HCT116 (cell line): ENCODE data around the gene DTNB. TPM values are rescaled to one million over a fixed set of nuclear protein-coding genes. Genes with fewer than 3 reads are reported as not detected.

Source experiments
- ATAC-seq: fragments of 200-7000 bp; cut with Tn5 transposase; 2 replicates; pipeline ENCODE4 v1.9.1; 2020; ENCODE audit warnings: mild to moderate bottlenecking, moderate library complexity
- BruUV-seq: library from RNA; stranded (reverse); fragments of 400-500 nt; replicated peaks from 2 replicates; lab custom pipeline; 2021; lab: Mats Ljungman, UMichigan
- CTCF ChIA-PET: fragments of 300-600 bp; sonication (Branson Sonifier 250); formaldehyde crosslinking; loops from one replicate; lab custom pipeline; 2021; ENCODE audit warnings: antibody characterized with exemption; lab: Charles Lee
- POLR2A ChIA-PET: fragments of 300-600, 350-600 bp; sonication (Branson Sonifier 250); formaldehyde crosslinking; loops from one replicate; lab custom pipeline; 2021; ENCODE audit warnings: antibody characterized with exemption; lab: Charles Lee
- RAD21 ChIA-PET, 2 experiments: fragments of 300-600 bp; sonication (Branson Sonifier 250); formaldehyde crosslinking; loops; one replicate each; lab custom pipeline; 2023; ENCODE audit warnings: low total read pairs in 2 of 2; ENCODE audit not compliant: uncharacterized antibody in 2 of 2, unreplicated experiment in 2 of 2, low non-redundant PET in 1 of 2; lab: Charles Lee
- DNase-seq: peaks from one replicate; pipeline ENCODE4 v3.0.0-alpha.2; 2010; ENCODE audit warnings: low read depth, low spot score
- H2AFZ ChIP-seq: fragments of 200-600 bp; shearing (Covaris generic), sonication (generic); 2 replicates; pipeline ENCODE4 v1.6.1; 2017; ENCODE audit warnings: low read depth, mixed run types, mixed read lengths, antibody characterized with exemption, low read length; ENCODE audit not compliant: poor library complexity, severe bottlenecking
- H3K27ac ChIP-seq: 2 replicates; pipeline ENCODE4 v1.5.1; 2012; ENCODE audit warnings: low read depth, low read length
- H3K27me3 ChIP-seq: fragments of 200-600 bp; sonication (generic); 2 replicates; pipeline ENCODE4 v1.6.1; 2016; ENCODE audit warnings: mixed run types, low read length, mixed read lengths; ENCODE audit not compliant: insufficient read depth
- H3K36me3 ChIP-seq, 2 experiments: fragments of 200-500 bp in 1 of 2; fragments of 200-600 bp in 1 of 2; sonication (Bioruptor generic) in 1 of 2; sonication (generic) in 1 of 2; 2 replicates each; pipeline versions ENCODE4 v1.5.1 to v1.6.1; 2014 to 2016; ENCODE audit warnings: low read length in 2 of 2, inconsistent platforms in 1 of 2, mixed read lengths in 1 of 2, mixed run types in 1 of 2; ENCODE audit not compliant: insufficient read depth in 2 of 2, control insufficient read depth in 1 of 2
- H3K4me1 ChIP-seq, 2 experiments: fragments of 200-600 bp in 1 of 2; sonication (generic) in 1 of 2; 2 replicates each; pipeline versions ENCODE4 v1.5.1 to v1.6.1; 2012 to 2017; ENCODE audit warnings: low read length in 2 of 2, inconsistent platforms in 1 of 2, mild to moderate bottlenecking in 1 of 2, mixed read lengths in 1 of 2, mixed run types in 1 of 2, moderate library complexity in 1 of 2; ENCODE audit not compliant: insufficient read depth in 2 of 2, control insufficient read depth in 1 of 2
- H3K4me2 ChIP-seq: fragments of 200-600 bp; sonication (generic); 2 replicates; pipeline ENCODE4 v1.6.1; 2017; ENCODE audit warnings: mixed run types, low read length, mixed read lengths
- H3K4me3 ChIP-seq, 2 experiments: fragments of 200-600 bp in 1 of 2; sonication (generic) in 1 of 2; replicated peaks in 1 of 2; 2 replicates each; pipeline ENCODE4 v1.5.1; 2011 to 2016; ENCODE audit warnings: low read length in 2 of 2, control low read depth in 1 of 2, low read depth in 1 of 2, mild to moderate bottlenecking in 1 of 2, mixed read lengths in 1 of 2, mixed run types in 1 of 2
- H3K79me2 ChIP-seq: fragments of 200-600 bp; sonication (generic); 2 replicates; pipeline ENCODE4 v1.6.1; 2017; ENCODE audit warnings: mild to moderate bottlenecking, mixed run types, low read length, moderate library complexity, mixed read lengths; ENCODE audit not compliant: insufficient read depth
- H3K9ac ChIP-seq: fragments of 200-600 bp; sonication (generic); 2 replicates; pipeline ENCODE4 v1.6.1; 2016; ENCODE audit warnings: low read length, mixed read lengths
- H3K9me2 ChIP-seq: fragments of 200-600 bp; sonication (generic), shearing (Covaris generic); 2 replicates; pipeline ENCODE4 v1.6.1; 2017; ENCODE audit warnings: mixed run types, mild to moderate bottlenecking, moderate library complexity; ENCODE audit not compliant: insufficient read depth
- H3K9me3 ChIP-seq, 2 experiments: fragments of 200-500 bp in 1 of 2; fragments of 200-600 bp in 1 of 2; sonication (Bioruptor generic) in 1 of 2; sonication (generic) in 1 of 2; 2 replicates each; pipeline ENCODE4 v1.6.1; 2014 to 2017; ENCODE audit warnings: low read length in 2 of 2, mixed read lengths in 2 of 2, inconsistent platforms in 1 of 2, low read depth in 1 of 2, mild to moderate bottlenecking in 1 of 2, mixed run types in 1 of 2, moderate library complexity in 1 of 2; ENCODE audit not compliant: control insufficient read depth in 1 of 2, insufficient read depth in 1 of 2
- H4K20me1 ChIP-seq: fragments of 200-600 bp; sonication (generic), shearing (Covaris generic); 2 replicates; pipeline ENCODE4 v1.6.1; 2017; ENCODE audit warnings: mixed run types, mild to moderate bottlenecking, moderate library complexity; ENCODE audit not compliant: insufficient read depth
- CBX3 ChIP-seq: IDR thresholded peaks from 2 replicates; pipeline ENCODE4 v1.6.1; 2012; ENCODE audit warnings: low read depth
- EGR1 ChIP-seq: IDR thresholded peaks from 2 replicates; pipeline ENCODE4 v1.6.1; 2012; ENCODE audit warnings: low read depth
- ELF1 ChIP-seq: IDR thresholded peaks from 2 replicates; pipeline ENCODE4 v1.6.1; 2012; ENCODE audit warnings: low read depth, borderline replicate concordance
- EZH2 ChIP-seq: fragments of 200-600 bp; sonication (generic); IDR thresholded peaks from 2 replicates; pipeline ENCODE4 v1.6.1; 2017; ENCODE audit warnings: antibody characterized with exemption, mixed run types
- EZH2phosphoT487 ChIP-seq: fragments of 200-600 bp; IDR thresholded peaks from 2 replicates; pipeline ENCODE4 v1.6.1; 2018; ENCODE audit warnings: antibody characterized with exemption, borderline replicate concordance
- JUND ChIP-seq: IDR thresholded peaks from 2 replicates; pipeline ENCODE4 v1.6.1; 2012
- POLR2AphosphoS5 ChIP-seq: IDR thresholded peaks from 2 replicates; pipeline ENCODE4 v1.6.1; 2011; ENCODE audit warnings: mild to moderate bottlenecking, low read depth, low read length, moderate library complexity
- SIN3A ChIP-seq: IDR thresholded peaks from 2 replicates; pipeline ENCODE4 v1.6.1; 2012; ENCODE audit warnings: low read depth
- SRF ChIP-seq: IDR thresholded peaks from 2 replicates; pipeline ENCODE4 v1.6.1; 2012; ENCODE audit warnings: low read depth
- TCF7L2 ChIP-seq: IDR thresholded peaks from 2 replicates; pipeline ENCODE4 v1.7.0; 2011; ENCODE audit warnings: borderline replicate concordance, inconsistent platforms; ENCODE audit not compliant: insufficient read depth, insufficient read length; ENCODE audit errors: extremely low read depth
- YY1 ChIP-seq: IDR thresholded peaks from 2 replicates; pipeline ENCODE4 v1.6.1; 2011; ENCODE audit warnings: low read length, low read depth, moderate library complexity, mild to moderate bottlenecking; ENCODE audit not compliant: insufficient replicate concordance; ENCODE audit errors: extremely low read depth
- ZFX ChIP-seq: fragments of 450-650 bp; IDR thresholded peaks from 2 replicates; pipeline ENCODE4 v1.6.1; 2017
- ZNF274 ChIP-seq: fragments of 200-500 bp; sonication (Bioruptor generic); IDR thresholded peaks from 2 replicates; pipeline ENCODE4 v1.6.1; 2014; ENCODE audit warnings: mild to moderate bottlenecking, low read depth, low read length, inconsistent platforms
- intact Hi-C: fragments of 100-400 bp; cut with micrococcal nuclease; formaldehyde crosslinking; loops from 2 replicates; pipeline ENCODE4 v1.10.0; 2022
- total RNA-seq: library from RNA; stranded (reverse); gene quantifications from one replicate; pipeline ENCODE4 v1.2.1, GENCODE V29; 2021; ENCODE audit not compliant: unreplicated experiment
- TF ChIP-seq, protein P1 (sequence below): IDR thresholded peaks from 2 replicates; pipeline ENCODE4 v1.6.1; 2012
- TF ChIP-seq, protein P2 (sequence below): IDR thresholded peaks from 2 replicates; pipeline ENCODE4 v1.6.1; 2012
- TF ChIP-seq, protein P3 (sequence below), 3 experiments: fragments of 200-600 bp in 1 of 3; sonication (generic) in 1 of 3; IDR thresholded peaks in 2 of 3; conservative IDR thresholded peaks in 1 of 3; 2 replicates each; pipeline ENCODE4 v1.5.1; 2012 to 2017; ENCODE audit warnings: low read depth in 2 of 3, low read length in 2 of 3, antibody characterized with exemption in 1 of 3, borderline replicate concordance in 1 of 3, control low read depth in 1 of 3, mild to moderate bottlenecking in 1 of 3, mixed read lengths in 1 of 3, mixed run types in 1 of 3, moderate library complexity in 1 of 3; ENCODE audit not compliant: insufficient read depth in 1 of 3

The DTNB gene
- total RNA-seq, 1 experiment from 2014 or later = 30.2 TPM

DNA sequence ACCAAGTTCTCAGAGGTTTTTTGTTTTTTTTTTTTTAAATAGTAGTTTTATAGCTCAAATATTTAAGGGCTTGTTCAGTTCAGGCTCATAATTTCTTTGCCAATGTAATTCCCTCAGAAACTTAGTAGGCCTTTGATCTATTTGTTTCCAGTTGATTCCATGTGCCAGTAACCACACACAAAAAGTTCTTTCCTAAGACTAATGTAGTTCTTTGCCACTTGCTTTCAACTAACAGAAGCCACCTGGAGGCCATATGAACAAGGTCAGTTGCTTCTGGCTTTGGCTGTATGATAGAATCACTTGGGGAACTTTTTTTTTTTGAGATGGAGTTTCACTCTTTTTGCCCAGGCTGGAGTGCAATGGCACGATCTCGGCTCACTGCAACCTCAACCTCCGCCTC lies 100.7 kb downstream of the DTNB start:
- H3K4me2 ChIP-seq = no peak overlapping the region
- no peaks in the 10 kb centered on the region for H3K36me3 ChIP-seq
- H3K27me3 ChIP-seq = no peaks in the 10 kb centered on the region
- TF ChIP-seq POLR2AphosphoS5 (no peak), SIN3A (no peak), ZNF274 (no peak), JUND (no peak), SRF (no peak), EZH2phosphoT487 (no peak), ELF1 (no peak)
- TF ChIP-seq, protein P1, sequence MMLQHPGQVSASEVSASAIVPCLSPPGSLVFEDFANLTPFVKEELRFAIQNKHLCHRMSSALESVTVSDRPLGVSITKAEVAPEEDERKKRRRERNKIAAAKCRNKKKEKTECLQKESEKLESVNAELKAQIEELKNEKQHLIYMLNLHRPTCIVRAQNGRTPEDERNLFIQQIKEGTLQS = no peak
- TF ChIP-seq, protein P2, sequence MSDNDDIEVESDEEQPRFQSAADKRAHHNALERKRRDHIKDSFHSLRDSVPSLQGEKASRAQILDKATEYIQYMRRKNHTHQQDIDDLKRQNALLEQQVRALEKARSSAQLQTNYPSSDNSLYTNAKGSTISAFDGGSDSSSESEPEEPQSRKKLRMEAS = no peak
- H3K9ac ChIP-seq = no peak overlapping the region
- DNase-seq = no peak
- no peaks in the 10 kb centered on the region for H3K79me2 ChIP-seq
- H3K9me2 ChIP-seq = no peaks in the 10 kb centered on the region
- H3K9me3 ChIP-seq = no peaks in the 10 kb centered on the region
- no peak overlapping the region for H3K4me3 ChIP-seq
- ChIA-PET RAD21 (no interaction called here), POLR2A (no interaction called here), CTCF (no interaction called here)
- no peak for ATAC-seq
- no peaks in the 10 kb centered on the region for H3K4me1 ChIP-seq
- no TSS peak for BruUV-seq
- intact Hi-C loops = no loop called here
- H3K27ac ChIP-seq = no peak overlapping the region
- no peak overlapping the region for H2AFZ ChIP-seq
- H4K20me1 ChIP-seq = no peaks in the 10 kb centered on the region

DNA sequence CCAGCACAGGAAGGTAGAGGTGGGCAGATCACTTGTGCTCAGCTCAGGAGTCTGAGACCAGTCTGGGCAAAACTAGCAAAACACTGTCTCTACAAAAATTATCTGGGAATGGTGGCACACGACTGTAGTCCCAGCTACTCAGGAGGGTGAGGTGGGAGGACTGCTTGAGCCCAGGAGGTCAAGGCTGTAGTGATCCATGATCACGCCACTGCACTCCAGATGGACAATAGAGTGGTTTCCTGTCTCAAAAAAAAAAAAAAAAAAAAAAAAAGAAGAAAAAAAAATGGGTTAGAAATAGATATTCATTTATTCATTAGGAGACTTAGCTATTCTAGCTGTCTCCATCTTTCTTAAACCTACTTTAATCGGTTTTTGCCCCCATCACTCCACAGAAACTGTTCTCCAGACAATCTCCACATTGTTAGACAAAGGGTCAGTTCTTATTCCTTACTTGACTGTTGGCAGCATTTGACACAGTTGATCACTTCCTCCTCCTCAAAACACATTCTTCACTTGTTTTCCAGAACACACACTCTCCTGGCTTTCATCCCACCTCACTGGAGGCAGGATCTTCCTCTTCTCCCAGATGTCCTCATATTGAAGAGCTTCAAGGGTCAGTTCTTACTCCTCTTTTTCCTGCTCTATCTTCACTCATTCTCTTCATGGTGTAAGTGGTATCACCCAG lies 103.1 kb downstream of the DTNB start:
- ChIA-PET RAD21 (no interaction called here), POLR2A (no interaction called here), CTCF (no interaction called here)
- Histone ChIP-seq H3K9me2 (no peaks in the 10 kb centered on the region), H3K4me2 (no peak overlapping the region), H3K27me3 (no peaks in the 10 kb centered on the region), H3K9me3 (no peaks in the 10 kb centered on the region), H2AFZ (no peak overlapping the region), H3K36me3 (no peaks in the 10 kb centered on the region), H3K27ac (no peak overlapping the region), H4K20me1 (no peaks in the 10 kb centered on the region), H3K4me1 (no peaks in the 10 kb centered on the region), H3K4me3 (no peak overlapping the region), H3K79me2 (no peaks in the 10 kb centered on the region), H3K9ac (no peak overlapping the region)
- BruUV-seq = no TSS peak
- intact Hi-C loops = no loop called here
- DNase-seq (no peak), ATAC-seq (no peak)
- TF ChIP-seq SIN3A (no peak), EGR1 (no peak), EZH2 (no peak), SRF (no peak), CBX3 (no peak), YY1 (no peak), EZH2phosphoT487 (no peak), JUND (no peak), TCF7L2 (no peak), POLR2AphosphoS5 (no peak), ZNF274 (no peak), ZFX (no peak)
- TF ChIP-seq, protein P3, sequence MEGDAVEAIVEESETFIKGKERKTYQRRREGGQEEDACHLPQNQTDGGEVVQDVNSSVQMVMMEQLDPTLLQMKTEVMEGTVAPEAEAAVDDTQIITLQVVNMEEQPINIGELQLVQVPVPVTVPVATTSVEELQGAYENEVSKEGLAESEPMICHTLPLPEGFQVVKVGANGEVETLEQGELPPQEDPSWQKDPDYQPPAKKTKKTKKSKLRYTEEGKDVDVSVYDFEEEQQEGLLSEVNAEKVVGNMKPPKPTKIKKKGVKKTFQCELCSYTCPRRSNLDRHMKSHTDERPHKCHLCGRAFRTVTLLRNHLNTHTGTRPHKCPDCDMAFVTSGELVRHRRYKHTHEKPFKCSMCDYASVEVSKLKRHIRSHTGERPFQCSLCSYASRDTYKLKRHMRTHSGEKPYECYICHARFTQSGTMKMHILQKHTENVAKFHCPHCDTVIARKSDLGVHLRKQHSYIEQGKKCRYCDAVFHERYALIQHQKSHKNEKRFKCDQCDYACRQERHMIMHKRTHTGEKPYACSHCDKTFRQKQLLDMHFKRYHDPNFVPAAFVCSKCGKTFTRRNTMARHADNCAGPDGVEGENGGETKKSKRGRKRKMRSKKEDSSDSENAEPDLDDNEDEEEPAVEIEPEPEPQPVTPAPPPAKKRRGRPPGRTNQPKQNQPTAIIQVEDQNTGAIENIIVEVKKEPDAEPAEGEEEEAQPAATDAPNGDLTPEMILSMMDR (IDR thresholded peaks at IDR 0.05 in 2 of 3, conservative IDR thresholded peaks at IDR 0.05 in 1 of 3; ENCODE audit: borderline replicate concordance in 1 of 3, insufficient read depth in 1 of 3, low read depth in 2 of 3, low read length in 2 of 3) = no peak
